Stimulated activated CD4-positive, alpha-beta T cell treated with anti-CD3 and anti-CD28 coated beads, Interleukin-15, amount 100 ng/mL, for 24 hours (primary cell): ENCODE data around the gene WNT3A.

Experiments
- DNase-seq: peaks from one replicate; pipeline ENCODE4 v3.0.0-alpha.2; 2020

WNT3A gene

DNA sequence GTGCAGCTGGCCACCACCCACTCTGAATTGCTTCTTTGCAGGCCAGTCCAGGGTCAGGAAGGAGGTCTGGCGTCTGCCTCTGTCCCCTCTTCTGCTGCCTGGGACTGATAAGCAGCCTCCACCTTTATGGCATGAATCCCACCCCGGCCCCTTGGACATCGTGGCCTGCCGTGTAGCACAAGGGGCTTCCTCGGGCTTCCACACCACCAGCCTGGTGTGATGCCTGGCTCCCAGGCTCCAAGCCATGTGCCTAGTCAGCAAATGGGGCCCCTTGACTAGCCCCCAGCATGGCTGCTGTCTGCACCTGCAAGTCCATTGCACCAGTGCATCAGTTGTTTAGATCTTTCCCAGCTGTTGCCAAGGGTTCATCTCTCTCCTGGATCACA lies 65.9 kb downstream of the WNT3A start:
- no peak for DNase-seq

DNA sequence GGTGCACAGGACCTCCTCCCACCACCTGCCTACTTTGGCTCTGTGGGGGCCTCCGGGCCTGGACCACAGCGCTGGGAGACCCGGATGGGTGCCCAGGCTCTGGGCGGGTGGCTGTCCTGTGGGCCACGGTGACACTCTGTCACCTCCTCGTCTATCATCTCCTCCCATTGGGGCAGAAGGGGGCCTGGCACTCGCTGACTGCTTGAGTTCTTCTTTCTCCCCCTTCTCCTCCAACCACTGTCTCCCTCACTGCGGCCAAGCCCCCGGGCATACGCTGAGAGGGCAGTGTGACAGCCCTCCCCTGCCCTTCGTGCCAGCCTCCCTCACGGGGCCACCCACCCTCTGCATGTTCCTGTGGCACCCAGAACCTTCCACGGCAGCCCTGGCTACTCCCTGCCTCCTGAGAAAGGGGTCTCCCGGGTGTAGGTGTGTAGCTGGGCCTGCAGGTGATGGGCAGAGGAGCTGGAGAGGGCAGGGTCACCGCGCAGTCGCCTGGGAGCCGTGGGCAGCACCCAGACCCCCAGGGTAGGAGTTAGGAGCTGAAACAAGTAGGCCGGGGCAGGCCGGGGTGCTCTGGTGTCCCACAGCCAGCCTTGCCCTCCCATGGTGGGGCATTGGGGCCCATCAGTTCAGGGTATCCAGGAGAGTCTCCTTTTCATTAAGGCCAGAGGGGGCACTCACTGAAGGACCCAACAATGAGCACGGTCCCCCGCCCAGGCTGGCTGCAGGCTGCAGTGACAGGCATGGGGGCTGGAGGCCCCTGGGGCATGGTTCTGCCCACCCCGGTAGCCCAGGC lies 66.5 kb downstream of the WNT3A start:
- DNase-seq = no peak

DNA sequence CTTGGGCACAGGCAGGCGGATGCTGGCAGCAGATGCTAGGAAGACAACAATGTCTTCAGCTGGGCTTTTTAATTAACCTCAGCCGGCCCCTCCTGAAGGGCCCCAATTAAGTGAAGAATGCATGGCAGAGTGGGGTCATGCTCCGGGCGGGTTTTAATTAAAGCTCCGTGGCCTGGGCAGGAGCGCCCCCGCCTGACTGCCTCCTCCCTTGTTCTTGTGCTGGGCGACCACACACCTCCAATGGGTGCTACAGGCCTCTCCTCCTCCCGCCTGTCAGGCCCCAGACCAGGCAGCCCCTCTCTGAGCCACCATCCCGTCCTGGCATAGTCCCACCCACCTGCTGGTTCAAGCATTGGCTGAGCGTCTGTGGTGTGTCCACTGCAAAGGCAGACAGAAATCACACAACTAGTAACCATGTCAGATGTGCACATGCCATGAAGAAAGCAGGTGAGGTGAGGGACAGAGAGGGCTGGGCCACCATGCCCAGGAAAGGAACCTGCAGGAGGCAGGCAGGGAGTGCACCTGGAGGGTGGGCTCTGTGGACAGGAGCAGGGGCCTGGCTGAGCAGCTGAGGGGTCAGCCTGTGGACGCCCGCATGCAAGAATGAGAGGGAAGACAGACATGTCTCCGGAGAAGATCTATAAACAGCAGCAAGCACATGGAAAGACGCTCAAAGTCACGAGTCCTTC lies 67.2 kb downstream of the WNT3A start:
- no peak for DNase-seq

DNA sequence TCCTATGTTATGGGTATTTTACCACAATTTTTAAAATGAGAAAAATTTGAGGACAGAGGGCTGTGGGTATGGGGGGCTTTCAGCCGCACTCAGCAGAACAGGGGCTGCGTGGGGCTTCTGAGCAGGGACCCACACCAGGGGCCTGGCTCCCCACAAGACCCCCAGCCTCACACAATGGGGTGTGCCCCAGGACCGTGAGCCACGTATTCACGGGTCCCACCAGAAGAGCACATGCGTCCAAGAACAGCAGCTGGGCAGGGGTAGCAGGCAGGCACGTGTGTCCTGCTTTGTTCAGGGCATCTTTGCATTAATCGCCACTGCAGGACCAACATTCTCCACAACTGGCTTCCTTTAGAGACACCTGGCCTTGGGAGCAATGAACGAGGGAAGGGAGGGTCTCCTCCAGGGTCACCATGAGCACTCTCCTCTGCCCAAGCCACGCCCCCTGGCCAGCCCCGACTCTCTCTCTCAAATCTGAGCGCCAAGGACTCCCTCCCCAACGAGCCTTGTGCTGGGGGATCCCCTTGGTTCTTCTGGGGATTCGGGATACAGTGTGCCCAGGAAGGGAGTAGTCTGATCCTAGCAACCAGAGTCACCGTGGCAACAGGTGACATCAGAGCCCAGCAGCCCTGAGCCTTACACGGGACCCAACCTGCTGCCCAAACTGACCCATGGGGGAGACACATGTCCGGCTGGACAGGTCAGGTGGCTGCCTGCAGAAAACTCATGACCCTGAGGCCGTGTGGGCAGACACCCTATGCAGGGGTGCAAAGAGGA lies 68.3 kb downstream of the WNT3A start:
- DNase-seq = no peak

DNA sequence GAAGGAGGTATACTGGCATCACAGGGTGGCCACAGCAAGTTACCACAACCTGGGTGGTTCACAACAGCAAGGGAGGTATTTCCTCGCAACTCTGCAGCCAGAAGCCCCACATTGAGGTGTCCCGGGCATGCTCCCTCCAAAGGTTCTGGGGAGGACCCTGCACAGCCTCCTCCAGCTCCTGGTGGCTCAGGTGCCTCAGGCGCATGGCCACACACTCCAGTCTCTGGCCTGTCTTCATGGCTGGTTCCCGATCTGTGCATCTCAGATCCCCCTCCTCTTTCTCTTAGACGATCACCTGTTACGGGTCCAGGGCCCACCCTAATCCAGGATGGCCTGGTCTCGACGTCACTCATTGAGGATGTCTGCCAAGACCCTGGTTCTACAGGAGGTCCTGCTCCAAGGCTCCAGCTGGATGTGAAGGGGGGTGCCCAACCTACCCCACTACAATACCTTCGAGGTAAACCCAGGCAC lies 69.0 kb downstream of the WNT3A start:
- no peak for DNase-seq

DNA sequence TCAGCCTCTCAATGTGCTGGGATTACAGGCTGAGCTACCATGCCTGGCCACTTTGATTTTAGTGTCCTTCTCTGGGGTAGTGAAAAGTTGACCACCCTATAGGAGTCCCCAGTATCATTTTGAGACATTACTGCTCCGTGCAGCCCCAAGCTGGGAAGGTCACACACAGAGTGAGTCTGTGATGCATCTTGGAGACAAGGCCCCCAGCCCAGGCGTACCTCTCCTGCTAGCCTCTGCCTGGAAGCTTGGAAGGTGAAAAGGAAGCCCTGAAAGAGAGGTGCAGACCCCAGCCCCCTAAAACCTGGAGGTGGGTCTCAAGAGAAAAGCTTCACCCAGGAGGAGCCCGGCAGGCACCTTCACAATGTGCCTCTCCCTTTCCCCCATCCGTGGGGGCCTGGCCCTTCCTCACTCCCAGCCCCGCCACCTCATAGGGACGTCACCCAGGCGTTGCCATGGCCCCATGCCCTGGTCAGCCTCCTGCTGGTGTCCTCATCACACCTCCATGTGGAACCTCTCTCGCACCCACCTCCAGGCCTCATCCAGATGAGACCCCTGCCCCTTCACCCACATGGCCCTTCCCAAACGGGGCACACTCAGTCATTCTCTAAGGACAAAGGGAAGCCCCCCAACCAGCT lies 70.1 kb downstream of the WNT3A start:
- DNase-seq = no peak

DNA sequence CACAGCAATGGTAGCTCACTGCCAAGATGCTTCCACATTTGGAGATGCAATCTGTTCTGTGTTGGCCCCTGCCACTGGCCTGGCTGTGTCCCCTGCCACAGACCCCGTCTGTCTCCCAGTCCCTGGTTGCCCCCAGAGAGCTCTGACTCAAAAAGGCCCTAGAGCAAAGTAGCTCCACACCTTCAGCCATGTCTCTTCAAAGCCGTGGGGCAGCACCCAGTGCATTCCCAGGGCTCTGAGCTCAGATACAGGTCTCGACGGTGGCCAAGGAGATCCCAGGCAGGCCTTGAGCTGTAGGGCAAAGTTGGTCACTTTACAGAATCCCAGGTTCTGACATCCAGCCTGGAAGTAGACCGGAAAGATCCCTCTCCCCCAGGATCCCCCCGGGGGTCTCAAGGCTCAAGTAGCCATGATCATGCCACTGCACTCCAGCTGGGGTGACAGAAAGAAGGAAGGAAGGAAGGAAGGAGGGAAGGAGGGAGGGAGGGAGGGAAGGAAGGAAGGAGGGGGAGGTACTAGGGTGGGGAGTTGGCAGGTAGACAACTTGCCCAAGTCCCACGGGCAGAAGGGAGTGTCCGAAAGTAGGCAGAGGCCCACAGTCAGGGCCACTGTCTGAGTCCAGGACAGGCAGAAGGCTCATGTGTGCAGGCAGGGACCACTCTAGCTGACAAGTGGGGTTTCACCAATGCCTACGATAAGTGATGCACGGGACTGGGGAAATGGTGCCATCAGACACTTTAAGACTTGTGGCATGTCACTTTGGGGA lies 71.0 kb downstream of the WNT3A start:
- DNase-seq = no peak

DNA sequence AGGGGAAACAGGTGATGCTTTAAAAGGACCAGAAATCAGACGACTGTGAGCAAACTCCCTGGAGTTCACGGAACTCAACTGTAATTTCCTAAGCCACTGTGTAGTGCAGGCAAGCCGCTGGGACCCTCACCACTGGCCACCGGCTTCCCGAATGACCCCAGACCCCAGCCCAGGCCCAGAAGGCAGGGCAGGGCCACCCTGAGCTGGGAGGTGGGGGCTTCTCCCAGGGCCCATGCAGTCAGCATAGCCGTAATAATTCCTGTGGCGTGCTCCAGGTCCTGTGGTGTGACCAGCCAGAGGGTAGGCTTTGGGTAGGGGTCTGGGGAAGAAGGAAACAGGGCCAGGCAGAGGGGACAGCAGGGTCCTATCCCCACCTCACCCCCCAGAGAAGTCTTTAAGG lies 72.2 kb downstream of the WNT3A start:
- peak; percentile 1 for DNase-seq

DNA sequence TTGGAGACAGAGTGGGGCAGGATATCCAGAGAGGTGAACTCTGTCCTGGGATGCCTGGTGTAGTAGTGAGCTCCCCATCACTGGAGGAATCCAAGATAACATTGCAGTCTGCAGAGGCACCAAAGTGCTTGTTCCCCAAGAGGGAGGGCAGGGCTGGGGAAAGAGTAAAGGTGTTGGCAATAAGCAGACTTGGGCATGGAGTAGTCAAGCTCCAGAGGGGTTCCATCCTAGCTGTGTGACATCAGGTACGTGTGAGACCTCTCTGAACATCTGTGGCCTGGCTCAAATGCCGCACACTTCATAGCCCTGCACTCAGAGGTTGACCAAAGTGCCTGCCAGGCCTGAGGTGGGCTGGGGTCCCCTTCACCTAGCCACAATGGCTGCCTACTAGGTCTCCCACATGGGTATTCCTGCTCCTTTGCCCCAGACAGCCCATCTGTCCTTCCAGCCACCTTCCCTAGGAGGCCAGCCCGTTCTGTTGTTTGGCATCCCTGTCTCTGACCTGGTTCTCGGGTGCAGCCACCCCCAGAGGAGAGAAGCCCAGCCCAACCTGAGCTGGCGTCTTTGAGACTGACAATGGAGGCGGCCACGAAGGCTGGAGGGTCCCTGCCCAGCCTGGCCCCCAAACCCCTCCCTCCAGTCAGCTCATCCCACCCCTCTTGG lies 72.9 kb downstream of the WNT3A start:
- peak; percentile 1 for DNase-seq

DNA sequence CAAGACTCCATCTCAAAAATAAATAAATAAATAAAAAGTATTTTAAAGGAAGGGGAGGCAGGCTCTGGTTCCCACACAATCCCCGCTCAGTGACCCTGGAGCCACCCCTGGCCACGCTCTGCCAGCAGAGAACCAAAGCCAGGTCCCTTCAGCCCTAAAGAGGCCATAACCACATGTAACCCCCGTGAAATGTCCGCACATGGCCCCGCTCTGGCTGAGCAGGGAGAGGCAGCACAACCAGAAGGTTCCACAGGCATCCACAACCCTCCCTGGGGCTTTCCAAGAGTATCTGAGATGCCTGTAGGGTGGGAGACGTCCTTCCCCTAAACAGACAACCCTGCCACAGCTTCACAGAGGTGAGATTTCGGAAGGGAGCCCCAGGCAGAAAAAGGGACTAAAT lies 74.3 kb downstream of the WNT3A start:
- no peak for DNase-seq

DNA sequence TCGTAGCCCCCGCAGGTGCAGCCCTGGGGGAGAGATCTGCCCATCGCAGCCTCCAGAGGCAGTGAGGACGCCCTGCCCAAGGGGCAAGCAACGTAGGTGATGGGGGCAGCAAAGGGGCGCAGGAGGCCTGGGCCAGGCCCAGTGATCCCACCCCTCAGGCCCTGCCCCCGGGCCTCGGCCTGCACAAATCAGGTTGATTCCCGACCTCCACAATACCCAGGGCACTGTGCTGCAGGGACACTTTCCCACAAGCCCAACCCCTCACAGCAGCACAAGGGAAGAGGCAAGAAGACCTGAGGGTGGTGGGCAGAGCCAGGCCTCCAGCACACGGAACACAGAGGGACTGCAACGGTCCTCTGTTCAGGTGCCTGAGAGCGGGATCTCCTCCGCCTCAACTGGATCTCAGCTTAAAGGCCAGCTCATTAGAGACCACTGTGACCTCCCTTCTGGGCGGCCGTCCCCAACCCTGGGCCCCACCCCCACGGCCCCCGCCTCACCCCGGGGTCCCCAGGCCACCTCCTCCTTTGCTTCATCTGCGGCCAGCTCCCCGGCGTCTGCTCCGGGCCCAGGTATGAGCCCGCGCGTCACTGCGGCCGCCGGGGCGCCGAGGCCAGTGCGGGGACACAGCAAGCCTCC lies 74.9 kb downstream of the WNT3A start:
- peak; percentile 39 for DNase-seq

DNA sequence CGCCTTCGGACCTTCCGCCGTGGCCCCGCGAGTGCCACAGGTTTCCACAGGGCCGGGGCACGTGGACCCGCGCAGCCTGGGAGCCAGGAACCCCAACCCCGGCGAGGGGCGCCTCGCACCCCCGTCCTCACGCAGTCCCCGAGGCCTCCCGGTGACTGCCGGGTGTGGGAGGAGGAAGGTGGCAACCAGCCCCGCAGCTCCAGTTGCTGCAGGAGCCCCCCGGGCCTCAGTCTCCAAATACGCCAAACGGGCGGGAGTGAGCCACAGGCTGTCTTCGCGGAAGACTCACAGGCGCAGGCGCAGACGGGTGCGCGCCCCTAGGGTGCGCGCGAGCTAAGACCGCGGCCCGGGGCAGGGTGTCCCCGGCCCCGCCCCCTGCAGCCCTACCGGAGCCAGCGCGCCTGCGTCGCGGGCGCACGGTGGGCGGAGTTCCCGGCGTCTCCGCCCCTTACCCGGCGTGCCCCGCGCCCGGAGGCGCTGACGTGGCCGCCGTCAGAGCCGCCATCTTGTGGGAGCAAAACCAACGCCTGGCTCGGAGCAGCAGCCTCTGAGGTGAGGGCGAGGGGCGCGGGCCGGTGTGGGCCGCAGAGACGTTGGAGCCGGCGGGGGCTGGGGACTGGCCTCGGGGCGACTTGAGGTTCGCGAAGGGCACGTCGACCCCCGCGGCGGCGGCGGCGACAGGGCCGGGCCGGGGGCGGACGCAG lies 75.6 kb downstream of the WNT3A start, which contains the start of gene ARF1:
ARF1 (plus strand) TSS at position 495 of the 704 bp plus-strand sequence. CDS start 14,407 bp downstream, outside the sequence.
- DNase-seq = peak; percentile 92

DNA sequence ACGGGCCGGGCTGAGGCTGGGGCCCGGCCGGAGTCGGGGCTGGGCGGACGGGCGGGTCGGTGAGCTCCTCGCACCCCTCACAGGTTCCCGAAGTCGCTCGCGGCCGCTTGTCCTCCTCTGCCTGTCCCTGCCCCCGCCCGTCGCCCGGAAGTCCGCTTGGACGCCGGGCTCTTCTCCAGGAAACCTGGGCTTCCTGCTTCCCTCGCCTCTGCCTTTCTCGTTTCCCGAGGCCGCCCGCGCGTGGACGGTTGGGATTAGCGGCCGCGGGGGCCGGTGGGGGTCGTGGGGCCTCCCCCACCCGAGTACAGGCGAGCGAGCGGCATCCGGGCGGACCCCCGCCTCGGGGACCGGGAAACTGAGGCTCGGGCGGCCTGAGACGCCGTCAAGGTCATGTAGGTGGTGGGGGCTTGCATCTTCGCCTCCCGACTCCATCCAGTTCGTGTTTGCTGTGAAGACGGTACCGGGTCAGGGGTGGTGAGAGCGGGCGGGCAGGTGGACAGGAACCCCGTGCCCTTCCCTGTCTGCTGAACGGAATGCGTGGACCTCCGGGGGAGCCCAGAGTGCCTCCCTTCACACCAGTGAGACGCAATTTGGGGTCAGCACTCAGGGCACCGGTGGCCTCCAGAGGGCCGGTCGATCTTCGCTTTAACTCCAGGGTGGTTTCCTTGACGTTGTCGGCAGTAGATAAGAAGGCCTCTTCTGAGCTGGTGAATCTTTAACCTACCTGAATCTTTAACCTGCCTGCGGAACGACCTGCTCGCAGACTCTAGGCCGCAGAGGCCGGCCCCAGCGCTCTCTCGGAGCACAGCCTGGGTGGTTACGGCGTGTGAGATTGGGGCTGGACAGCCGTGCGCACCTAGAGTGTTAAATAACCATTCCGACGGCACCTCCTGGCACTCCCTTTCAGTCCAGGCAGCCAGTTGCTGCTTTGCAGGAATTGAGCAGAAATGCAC lies 76.4 kb downstream of the WNT3A start:
- DNase-seq = peak; percentile 46

DNA sequence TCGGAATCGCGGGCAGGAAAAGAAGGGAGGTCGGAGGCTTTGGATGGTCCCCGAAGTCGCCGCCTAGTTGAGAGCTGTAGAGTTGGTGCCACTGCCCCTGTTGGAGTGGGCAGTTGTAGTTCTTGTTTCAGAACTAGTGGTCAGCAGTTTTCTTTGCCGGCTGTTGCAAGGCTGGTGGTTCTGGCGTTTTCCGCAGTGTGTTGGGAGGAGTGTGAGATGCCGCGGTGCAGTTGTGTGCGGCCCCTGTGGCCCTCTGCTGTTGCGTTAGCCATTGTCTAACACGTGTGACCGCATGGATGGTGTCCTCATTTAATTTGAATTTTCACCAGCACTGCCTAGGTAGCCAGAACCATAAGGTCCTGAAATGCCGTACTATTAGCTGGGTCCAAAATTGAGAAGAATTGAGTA lies 77.1 kb downstream of the WNT3A start:
- DNase-seq = no peak

DNA sequence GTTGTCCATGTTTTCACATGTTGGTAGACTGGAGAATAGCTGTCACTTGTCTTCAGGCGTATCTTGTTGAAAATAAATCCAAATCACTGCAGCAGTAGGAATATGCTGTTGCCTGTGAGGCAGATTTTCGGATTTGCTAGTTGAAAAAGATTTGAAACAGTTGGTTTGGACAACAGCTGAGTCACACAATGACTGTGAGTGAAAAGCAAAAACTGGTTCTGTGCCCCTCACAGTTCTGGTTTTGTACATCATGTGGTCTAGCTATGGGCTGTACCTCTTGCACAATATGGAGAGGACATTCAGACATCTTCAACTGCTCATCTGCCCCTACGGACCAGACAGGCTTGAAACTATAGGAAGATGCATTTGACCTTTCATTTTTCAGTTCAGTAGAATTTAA lies 77.5 kb downstream of the WNT3A start:
- DNase-seq = no peak

DNA sequence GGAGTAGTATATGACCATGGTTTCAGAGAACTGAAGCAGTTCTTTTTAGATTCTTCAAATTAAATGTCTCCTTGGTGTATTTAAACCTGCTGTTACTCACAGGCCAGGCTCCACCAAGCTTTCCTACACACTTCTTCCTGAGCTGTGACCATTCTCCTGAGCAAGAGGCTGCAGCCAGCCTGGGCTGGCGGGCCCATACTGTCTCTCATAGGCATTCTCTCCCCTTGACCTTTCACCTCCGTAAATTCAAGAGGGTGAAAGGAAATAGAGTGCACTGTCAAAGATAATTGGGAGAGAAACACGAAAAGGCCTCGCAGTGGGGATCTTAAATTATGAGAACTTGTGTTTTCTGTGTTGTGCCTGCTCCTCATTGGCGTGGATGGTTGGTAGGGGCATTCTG lies 78.0 kb downstream of the WNT3A start:
- no peak for DNase-seq

DNA sequence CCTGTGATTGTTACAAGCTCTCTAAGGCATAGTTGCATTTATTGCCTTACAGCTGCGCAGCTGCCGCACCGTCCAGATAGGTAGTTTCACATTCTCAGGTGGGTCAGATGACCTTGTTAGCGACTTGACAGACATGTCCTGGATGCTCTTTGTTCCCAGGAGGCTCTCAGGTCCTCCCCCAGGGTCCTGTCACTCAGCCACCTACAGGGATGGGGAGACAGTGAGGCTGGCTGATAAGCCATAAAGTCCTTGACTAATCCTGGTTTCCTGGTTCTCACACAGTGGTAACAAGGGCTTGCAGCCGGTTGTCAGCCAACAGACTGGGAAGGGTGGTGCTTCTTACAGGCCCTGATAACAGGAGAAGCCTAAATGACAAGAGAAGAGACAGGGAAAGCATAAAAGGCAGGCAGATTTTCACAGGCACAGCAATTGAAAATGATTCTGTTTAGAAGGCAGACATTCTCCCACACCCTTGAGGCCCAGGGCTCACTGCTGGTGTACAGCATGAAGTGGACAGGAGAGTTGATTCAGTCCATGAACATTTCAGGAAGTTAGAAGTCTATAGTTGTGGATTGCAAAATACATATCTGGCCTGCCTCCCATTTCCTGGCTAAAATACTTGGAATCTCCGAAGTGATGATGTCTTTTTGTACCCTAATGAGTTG lies 78.6 kb downstream of the WNT3A start:
- DNase-seq = no peak

DNA sequence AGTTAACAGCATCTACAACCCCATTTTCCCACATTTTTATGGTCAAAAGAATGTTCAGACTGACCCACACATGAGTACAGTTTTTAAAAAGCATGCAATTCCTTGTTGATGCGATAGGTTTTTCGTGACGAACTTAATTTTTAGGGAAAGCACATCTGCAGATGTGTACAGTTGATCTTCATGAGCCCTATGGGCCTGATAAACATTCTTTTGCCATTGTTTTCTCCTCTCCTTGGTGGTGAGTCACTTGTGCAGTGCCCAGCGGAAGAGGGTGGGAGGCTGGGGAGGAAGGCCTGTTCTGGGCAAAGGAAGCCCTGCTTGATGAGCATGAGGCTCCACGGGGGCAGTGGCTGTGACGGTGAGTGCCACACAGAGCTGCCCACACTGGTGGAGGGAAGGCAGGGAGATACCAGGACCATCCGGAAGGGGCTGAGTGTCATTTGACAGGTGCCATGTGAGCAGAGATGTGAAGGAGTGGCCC lies 81.0 kb downstream of the WNT3A start:
- no peak for DNase-seq
